K562 (cell line): ENCODE results near the gene MED31. TPM values are rescaled to one million over a fixed set of nuclear protein-coding genes. Genes with fewer than 3 reads are reported as not detected.

Experiments
- ATAC-seq: fragments of 200-7000 bp; cut with Tn5 transposase; 3 replicates; pipeline ENCODE4 v1.9.1; 2020; ENCODE audit warnings: moderate library complexity
- BruUV-seq: library from RNA; stranded (reverse); fragments of 400-500 nt; replicated peaks from 2 replicates; lab custom pipeline; 2021; lab: Mats Ljungman, UMichigan
- CTCF ChIA-PET: fragments of 300-600 bp; formaldehyde crosslinking; extraction: SDS; loops from one replicate; lab custom pipeline; 2021; ENCODE audit warnings: low intra/inter-chr PET ratio; lab: Yijun Ruan, JAX
- POLR2A ChIA-PET: fragments of 300-600, 350-650 bp; sonication (Branson Sonifier 250); formaldehyde crosslinking; extraction: SDS; loops from one replicate; lab custom pipeline; 2021; ENCODE audit warnings: antibody characterized with exemption, inconsistent platforms; lab: Yijun Ruan, JAX
- DNase-seq, 4 experiments: peaks; one replicate each; pipeline versions ENCODE4 v3.0.0 to v3.0.0-alpha.2; 2011 to 2018; ENCODE audit warnings: low spot score in 3 of 4, mixed read lengths in 3 of 4; ENCODE audit errors: extremely low read depth in 1 of 4
- FAIRE-seq: peaks from 2 replicates; lab custom pipeline; 2011; peaks lifted over from hg19 to GRCh38; lab: Jason Lieb, UNC
- H2AFZ ChIP-seq: 2 replicates; pipeline ENCODE4 v1.6.0; 2011; ENCODE audit warnings: low read depth, low read length, control low read depth, inconsistent platforms
- H3K27ac ChIP-seq: fragments of 200-600 bp; 3 replicates; pipeline ENCODE4 v1.8.0; 2011; ENCODE audit warnings: low read depth, mild to moderate bottlenecking, control low read depth, inconsistent platforms, low read length, moderate library complexity, mixed read lengths; ENCODE audit errors: extremely low read depth
- H3K27me3 ChIP-seq, 2 experiments: fragments of 300-600 bp in 1 of 2; 2 replicates in 1 of 2; 3 replicates in 1 of 2; pipeline versions ENCODE4 v1.6.0 to v1.8.0; 2011; ENCODE audit warnings: inconsistent platforms in 2 of 2, low read length in 2 of 2, mild to moderate bottlenecking in 1 of 2, mixed read lengths in 1 of 2, moderate library complexity in 1 of 2; ENCODE audit not compliant: control insufficient read depth in 2 of 2, insufficient read depth in 2 of 2
- H3K36me3 ChIP-seq: fragments of 300-600 bp; 3 replicates; pipeline ENCODE4 v1.8.0; 2011; ENCODE audit warnings: mild to moderate bottlenecking, low read length, inconsistent platforms; ENCODE audit not compliant: control insufficient read depth, insufficient read depth
- H3K4me1 ChIP-seq, 2 experiments: fragments of 200-600 bp in 1 of 2; replicated peaks in 1 of 2; 2 replicates in 1 of 2; 3 replicates in 1 of 2; pipeline versions ENCODE4 v1.5.1 to v1.8.0; 2011; ENCODE audit warnings: inconsistent platforms in 2 of 2, low read length in 2 of 2, mild to moderate bottlenecking in 1 of 2, mixed read lengths in 1 of 2, moderate library complexity in 1 of 2; ENCODE audit not compliant: control insufficient read depth in 2 of 2, insufficient read depth in 2 of 2
- H3K4me2 ChIP-seq: 2 replicates; pipeline ENCODE4 v1.6.1; 2011; ENCODE audit warnings: low read length, control low read depth, inconsistent platforms, mixed read lengths; ENCODE audit not compliant: insufficient read depth
- H3K4me3 ChIP-seq: fragments of 200-600 bp; sonication (generic), shearing (Covaris generic); 2 replicates; pipeline ENCODE4 v1.5.1; 2016; ENCODE audit warnings: control low read depth, inconsistent platforms
- H3K79me2 ChIP-seq: fragments of 200-600 bp; 3 replicates; pipeline ENCODE4 v1.8.0; 2011; ENCODE audit warnings: low read length, inconsistent platforms; ENCODE audit not compliant: control insufficient read depth, insufficient read depth
- H3K9ac ChIP-seq, 2 experiments: 2 replicates each; pipeline versions ENCODE4 v1.6.0 to v1.6.1; 2011; ENCODE audit warnings: low read depth in 2 of 2, low read length in 2 of 2, control low read depth in 1 of 2, inconsistent platforms in 1 of 2, mild to moderate bottlenecking in 1 of 2, mixed read lengths in 1 of 2; ENCODE audit not compliant: insufficient read depth in 1 of 2
- H3K9me1 ChIP-seq: one replicate; pipeline ENCODE4 v1.6.0; 2011; ENCODE audit warnings: inconsistent platforms, mild to moderate bottlenecking, low read length, moderate library complexity; ENCODE audit not compliant: control insufficient read depth, insufficient read depth
- H3K9me3 ChIP-seq: replicated peaks from 2 replicates; pipeline ENCODE4 v1.5.1; 2011; ENCODE audit warnings: low read depth, low read length, inconsistent platforms; ENCODE audit not compliant: control insufficient read depth, insufficient read depth
- H4K20me1 ChIP-seq: replicated peaks from 2 replicates; pipeline ENCODE4 v1.6.1; 2011; ENCODE audit warnings: low read length, inconsistent platforms, mixed read lengths; ENCODE audit not compliant: control insufficient read depth, insufficient read depth
- BACH1 ChIP-seq: fragments of 200-800 bp; sonication (Bioruptor generic); IDR thresholded peaks from 2 replicates; pipeline ENCODE4 v1.6.1; 2016; ENCODE audit warnings: missing genetic modification characterization, missing compliant biosample characterization
- C11orf30 ChIP-seq: fragments of 450-650 bp; IDR thresholded peaks from 2 replicates; pipeline ENCODE4 v1.6.1; 2016; ENCODE audit warnings: low read depth, mild to moderate bottlenecking
- FOXJ3 ChIP-seq: sonication (generic); formaldehyde crosslinking; IDR thresholded peaks from 2 replicates; pipeline ENCODE4 v1.4.0; 2020; ENCODE audit warnings: mild to moderate bottlenecking, missing genetic modification reagents
- HMGN3 ChIP-seq: IDR thresholded peaks from 2 replicates; pipeline ENCODE4 v1.6.1; 2011; ENCODE audit warnings: borderline replicate concordance, low read depth, mild to moderate bottlenecking, mixed read lengths, low read length; ENCODE audit not compliant: insufficient read length; ENCODE audit errors: extremely low read depth
- MAFF ChIP-seq: IDR thresholded peaks from 2 replicates; pipeline ENCODE4 v1.6.1; 2012; ENCODE audit warnings: low read length, improper control_type of control experiment
- MAFG ChIP-seq: fragments of 450-650 bp; conservative IDR thresholded peaks from 2 replicates; pipeline ENCODE4 v1.6.1; 2016; ENCODE audit warnings: missing genetic modification characterization, missing compliant biosample characterization
- MAFK ChIP-seq: IDR thresholded peaks from 2 replicates; pipeline ENCODE4 v1.6.1; 2011; ENCODE audit warnings: low read length, improper control_type of control experiment
- MEF2D ChIP-seq: conservative IDR thresholded peaks from 2 replicates; pipeline ENCODE4 v1.6.1; 2016; ENCODE audit warnings: low read depth, missing genetic modification characterization, missing compliant biosample characterization
- NFE2 ChIP-seq: IDR thresholded peaks from 2 replicates; pipeline ENCODE4 v1.6.1; 2014; ENCODE audit warnings: antibody characterized with exemption, low read depth
- NFE2L1 ChIP-seq: fragments of 450-650 bp; IDR thresholded peaks from 2 replicates; pipeline ENCODE4 v1.6.1; 2016; ENCODE audit warnings: missing genetic modification characterization, low read depth, mild to moderate bottlenecking, missing compliant biosample characterization, moderate library complexity, borderline replicate concordance
- PTBP1 ChIP-seq: fragments of 200-400 bp; formaldehyde crosslinking; IDR thresholded peaks from 2 replicates; pipeline ENCODE4 v1.6.1; 2017; ENCODE audit warnings: low read depth, low read length
- RBM25 ChIP-seq: fragments of 200-400 bp; formaldehyde crosslinking; IDR thresholded peaks from 2 replicates; pipeline ENCODE4 v1.6.1; 2018; ENCODE audit warnings: low read length, low read depth, moderate library complexity; ENCODE audit not compliant: severe bottlenecking
- XRCC3 ChIP-seq: fragments of 450-650 bp; IDR thresholded peaks from 2 replicates; pipeline ENCODE4 v1.6.1; 2017; ENCODE audit warnings: mild to moderate bottlenecking, moderate library complexity
- ZFP36 ChIP-seq: fragments of 150-350 bp; IDR thresholded peaks from 2 replicates; pipeline ENCODE4 v1.6.1; 2018; ENCODE audit warnings: low read length, low read depth; ENCODE audit not compliant: partially characterized antibody
- ZNF316 ChIP-seq: fragments of 450-650 bp; IDR thresholded peaks from 2 replicates; pipeline ENCODE4 v1.6.1; 2016
- WGBS: fragments of 100-300 bp; shearing (Covaris generic); methylation state at CpG from one replicate; pipeline ENCODE4 v1.1.6; 2016; ENCODE audit warnings: low coverage, mixed read lengths; ENCODE audit not compliant: insufficient coverage; ENCODE audit errors: missing lambda C conversion rate; 5-methylcytosine and 5-hydroxymethylcytosine counted together
- in situ Hi-C: fragments of 300-500 bp; cut with MboI; formaldehyde crosslinking; loops from 4 replicates; pipeline ENCODE4 v1.15.0; 2018; ENCODE audit warnings: inconsistent platforms, mixed read lengths
- intact Hi-C: fragments of 100-400 bp; cut with micrococcal nuclease; formaldehyde crosslinking; loops from 2 replicates; pipeline ENCODE4 v1.14.2; 2022
- polyA plus RNA-seq, 8 experiments: library from polyadenylated mRNA; depleted of rRNA in 4 of 8; stranded (reverse) in 5 of 8; unstranded in 3 of 8; fragments of >200 nt; fragmentation: Nextera tagmentation in 2 of 8; fragmentation: Illumina TruSeq in 1 of 8; extraction: Ambion mirVana in 2 of 8; extraction: Trizol in 1 of 8; gene quantifications; 2 replicates each; pipeline versions ENCODE4 v1.2.1 to v1.2.3, GENCODE V29; 2011 to 2014; ENCODE audit warnings: inconsistent platforms in 1 of 8, missing spikeins in 1 of 8
- total RNA-seq, 7 experiments: library from RNA; depleted of rRNA in 6 of 7; stranded (reverse); fragments of >200 nt in 6 of 7; fragmentation: Illumina TruSeq in 2 of 7; extraction: Trizol in 2 of 7; gene quantifications; 2 replicates each; pipeline versions ENCODE4 v1.2.1 to v1.2.3, GENCODE V29; 2011 to 2021; ENCODE audit warnings: low replicate concordance in 1 of 7

The MED31 gene
- total and polyA plus RNA-seq, 9 of the 15 experiments (the other 6 are each of a cell fraction or from before 2014, with no cell fraction given) = 6.4 to 39.9 (median 14.6) TPM

GRCh38 chr17:6633263-6633662 lies 18.1 kb downstream of the MED31 start:
- Histone ChIP-seq H3K9me1 (no peaks in the 10 kb centered on the region), H3K4me3 (no peak overlapping the region), H3K4me2 (no peak overlapping the region), H3K9me3 (no peaks in the 10 kb centered on the region)
- TF ChIP-seq XRCC3 (no peak), RBM25 (peak; percentile 79), PTBP1 (no peak), MEF2D (no peak), NFE2L1 (tag) (peak; percentile 71; the same call in 1 of the 2 replicates), BACH1 (tag) (no peak), HMGN3 (no peak), C11orf30 (peak; percentile 69), ZNF316 (peak; percentile 78), FOXJ3 (CRISPR knock-in tag) (no peak), MAFK (peak; percentile 58; the same call in 1 of the 2 replicates), MAFG (tag) (peak; percentile 77), NFE2 (peak; percentile 59; the same call in 1 of the 2 replicates), ZFP36 (peak; percentile 76), MAFF (peak; percentile 68)
- TF ChIP-seq, all 486 proteins: peak for 9
- no peaks in the 10 kb centered on the region for H4K20me1 ChIP-seq
- peaks cover 0 to 14% of the 10 kb centered on the region in 2 experiments; a peak in 2 of 5 replicates for H3K4me1 ChIP-seq
- H3K36me3 ChIP-seq = peaks cover 46% of the 10 kb centered on the region
- DNase-seq (no peak), FAIRE-seq (no peak), ATAC-seq (no peak)
- in situ Hi-C loops (no loop called here), intact Hi-C loops (no loop called here)
- no peaks in the 10 kb centered on the region for H3K79me2 ChIP-seq
- H2AFZ ChIP-seq = no peak overlapping the region
- ChIA-PET POLR2A (interaction anchor here (0.6 kb wide), 1 partner anchor 9 kb away, joined by 5 read pairs; no protein-coding TSS in a partner anchor), CTCF (no interaction called here)
- H3K27ac ChIP-seq = no peak overlapping the region
- no TSS peak for BruUV-seq
- no peaks in the 10 kb centered on the region for H3K27me3 ChIP-seq
- WGBS = 90% methylated on average over 3 of the region's 3 CpGs
- H3K9ac ChIP-seq = no peak overlapping the region
